HEK293 (cell line): Measurements from ENCODE around the gene ST6GALNAC1.
A peak's percentile ranks its signal among the peaks of the same experiment; 100 is the strongest.

Source experiments
- CTCF ChIA-PET: fragments of 350-600 bp; formaldehyde crosslinking; extraction: SDS; loops from one replicate; lab custom pipeline; 2021; ENCODE audit warnings: antibody characterized with exemption; lab: Yijun Ruan, JAX
- POLR2A ChIA-PET: fragments of 300-600 bp; formaldehyde crosslinking; extraction: SDS; loops from one replicate; lab custom pipeline; 2020; ENCODE audit warnings: antibody characterized with exemption, inconsistent platforms; lab: Yijun Ruan, JAX
- H3K27ac ChIP-seq: fragments of 200-500 bp; sonication (Bioruptor generic); 2 replicates; pipeline ENCODE4 v1.5.1; 2014; ENCODE audit warnings: low read depth, low read length, control low read depth, inconsistent platforms; ENCODE audit errors: extremely low read depth
- H3K36me3 ChIP-seq, 2 experiments: fragments of 200-500 bp in 1 of 2; sonication (Bioruptor generic) in 1 of 2; 1 replicate in 1 of 2; 2 replicates in 1 of 2; pipeline ENCODE4 v1.5.1; 2014 to 2017; ENCODE audit warnings: inconsistent platforms in 2 of 2, low read length in 2 of 2; ENCODE audit not compliant: control insufficient read depth in 2 of 2, insufficient read depth in 1 of 2
- H3K4me1 ChIP-seq: fragments of 200-500 bp; sonication (Bioruptor generic); 2 replicates; pipeline ENCODE4 v1.5.1; 2014; ENCODE audit warnings: mild to moderate bottlenecking, low read length, inconsistent platforms; ENCODE audit not compliant: control insufficient read depth, insufficient read depth
- H3K4me3 ChIP-seq: 2 replicates; pipeline ENCODE4 v1.5.1; 2011; ENCODE audit warnings: low read depth, mild to moderate bottlenecking, control low read depth, low read length, moderate library complexity
- H3K9me3 ChIP-seq: fragments of 200-500 bp; sonication (Bioruptor generic); 2 replicates; pipeline ENCODE4 v1.5.1; 2014; ENCODE audit warnings: low read depth, low read length, inconsistent platforms; ENCODE audit not compliant: control insufficient read depth, insufficient read depth
- FEZF1 ChIP-seq: fragments of 450-650 bp; formaldehyde crosslinking; IDR thresholded peaks from 2 replicates; pipeline ENCODE4 v1.5.1; 2016; ENCODE audit warnings: missing biosample characterization, missing genetic modification characterization
- IKZF3 ChIP-seq: fragments of 450-650 bp; IDR thresholded peaks from 2 replicates; pipeline ENCODE4 v1.5.0; 2018; ENCODE audit warnings: missing biosample characterization, mild to moderate bottlenecking, missing genetic modification characterization, moderate library complexity
- KLF16 ChIP-seq: fragments of 450-650 bp; formaldehyde crosslinking; IDR thresholded peaks from 2 replicates; pipeline ENCODE4 v1.5.1; 2017; ENCODE audit warnings: missing biosample characterization, missing genetic modification characterization
- RBAK ChIP-seq: fragments of 450-650 bp; formaldehyde crosslinking; IDR thresholded peaks from 2 replicates; pipeline ENCODE4 v1.5.1; 2016; ENCODE audit warnings: missing biosample characterization, missing genetic modification characterization
- SP2 ChIP-seq: fragments of 450-650 bp; formaldehyde crosslinking; IDR thresholded peaks from 2 replicates; pipeline ENCODE4 v1.5.1; 2016; ENCODE audit warnings: missing biosample characterization, missing genetic modification characterization
- SP7 ChIP-seq: fragments of 450-650 bp; formaldehyde crosslinking; IDR thresholded peaks from 2 replicates; pipeline ENCODE4 v1.5.1; 2016; ENCODE audit warnings: missing biosample characterization, missing genetic modification characterization
- YY2 ChIP-seq: fragments of 450-650 bp; formaldehyde crosslinking; IDR thresholded peaks from 2 replicates; pipeline ENCODE4 v1.5.1; 2016; ENCODE audit warnings: missing biosample characterization, missing genetic modification characterization
- ZFP41 ChIP-seq: fragments of 450-650 bp; formaldehyde crosslinking; IDR thresholded peaks from 2 replicates; pipeline ENCODE4 v1.5.1; 2016; ENCODE audit warnings: missing biosample characterization, missing genetic modification characterization, borderline replicate concordance
- ZNF169 ChIP-seq: fragments of 450-650 bp; formaldehyde crosslinking; IDR thresholded peaks from 2 replicates; pipeline ENCODE4 v1.5.1; 2016; ENCODE audit warnings: missing biosample characterization, missing genetic modification characterization
- ZNF184 ChIP-seq: fragments of 450-650 bp; IDR thresholded peaks from 2 replicates; pipeline ENCODE4 v1.5.1; 2018; ENCODE audit warnings: missing biosample characterization, mild to moderate bottlenecking, missing genetic modification characterization
- ZNF214 ChIP-seq: fragments of 450-650 bp; formaldehyde crosslinking; IDR thresholded peaks from 2 replicates; pipeline ENCODE4 v1.5.1; 2017; ENCODE audit warnings: missing biosample characterization, mild to moderate bottlenecking, missing genetic modification characterization, borderline replicate concordance
- ZNF223 ChIP-seq: fragments of 450-650 bp; formaldehyde crosslinking; IDR thresholded peaks from 2 replicates; pipeline ENCODE4 v1.5.1; 2016; ENCODE audit warnings: missing biosample characterization, missing genetic modification characterization
- ZNF24 ChIP-seq: fragments of 450-650 bp; formaldehyde crosslinking; IDR thresholded peaks from 2 replicates; pipeline ENCODE4 v1.5.1; 2016; ENCODE audit warnings: missing biosample characterization, missing genetic modification characterization
- ZNF366 ChIP-seq: fragments of 450-650 bp; formaldehyde crosslinking; conservative IDR thresholded peaks from 2 replicates; pipeline ENCODE4 v1.5.1; 2016; ENCODE audit warnings: missing biosample characterization, missing genetic modification characterization
- ZNF48 ChIP-seq: fragments of 450-650 bp; formaldehyde crosslinking; IDR thresholded peaks from 2 replicates; pipeline ENCODE4 v1.5.1; 2016; ENCODE audit warnings: missing biosample characterization, missing genetic modification characterization
- ZNF514 ChIP-seq: fragments of 450-650 bp; formaldehyde crosslinking; IDR thresholded peaks from 2 replicates; pipeline ENCODE4 v1.5.1; 2016; ENCODE audit warnings: missing biosample characterization, missing genetic modification characterization
- ZNF521 ChIP-seq: fragments of 450-650 bp; formaldehyde crosslinking; IDR thresholded peaks from 2 replicates; pipeline ENCODE4 v1.5.1; 2017; ENCODE audit warnings: missing biosample characterization, mild to moderate bottlenecking, missing genetic modification characterization
- ZNF600 ChIP-seq: fragments of 450-650 bp; formaldehyde crosslinking; IDR thresholded peaks from 2 replicates; pipeline ENCODE4 v1.5.1; 2016; ENCODE audit warnings: missing biosample characterization, missing genetic modification characterization
- ZNF776 ChIP-seq: fragments of 450-650 bp; formaldehyde crosslinking; IDR thresholded peaks from 2 replicates; pipeline ENCODE4 v1.5.0; 2017; ENCODE audit warnings: missing biosample characterization, missing genetic modification characterization, borderline replicate concordance
- ZNF830 ChIP-seq: fragments of 450-650 bp; IDR thresholded peaks from 2 replicates; pipeline ENCODE4 v1.5.0; 2018; ENCODE audit warnings: missing biosample characterization, missing genetic modification characterization, low read depth, mild to moderate bottlenecking, moderate library complexity
- ZSCAN16 ChIP-seq: fragments of 450-650 bp; formaldehyde crosslinking; IDR thresholded peaks from 2 replicates; pipeline ENCODE4 v1.5.1; 2016; ENCODE audit warnings: missing biosample characterization, missing genetic modification characterization
- TF ChIP-seq, protein P1 (sequence below): fragments of 450-650 bp; formaldehyde crosslinking; IDR thresholded peaks from 2 replicates; pipeline ENCODE4 v1.5.1; 2016; ENCODE audit warnings: missing biosample characterization, missing genetic modification characterization
- TF ChIP-seq, protein P2 (sequence below): fragments of 450-650 bp; formaldehyde crosslinking; IDR thresholded peaks from 2 replicates; pipeline ENCODE4; 2016; ENCODE audit warnings: missing biosample characterization, missing genetic modification characterization
- TF ChIP-seq, protein P3 (sequence below): fragments of 450-650 bp; formaldehyde crosslinking; IDR thresholded peaks from 2 replicates; pipeline ENCODE4 v1.5.1; 2017; ENCODE audit warnings: missing biosample characterization, missing genetic modification characterization
- TF ChIP-seq, protein P4 (sequence below): sonication (generic); formaldehyde crosslinking; IDR thresholded peaks from 2 replicates; pipeline ENCODE4 v1.8.1; 2022; ENCODE audit warnings: mild to moderate bottlenecking, moderate library complexity, missing genetic modification reagents
- TF ChIP-seq, protein P5 (sequence below): fragments of 450-650 bp; formaldehyde crosslinking; IDR thresholded peaks from 2 replicates; pipeline ENCODE4 v1.5.1; 2016; ENCODE audit warnings: missing biosample characterization, missing genetic modification characterization
- TF ChIP-seq, protein P6 (sequence below): fragments of 450-650 bp; formaldehyde crosslinking; IDR thresholded peaks from 2 replicates; pipeline ENCODE4 v1.5.1; 2016; ENCODE audit warnings: missing biosample characterization, missing genetic modification characterization, low read depth

ST6GALNAC1 gene

DNA sequence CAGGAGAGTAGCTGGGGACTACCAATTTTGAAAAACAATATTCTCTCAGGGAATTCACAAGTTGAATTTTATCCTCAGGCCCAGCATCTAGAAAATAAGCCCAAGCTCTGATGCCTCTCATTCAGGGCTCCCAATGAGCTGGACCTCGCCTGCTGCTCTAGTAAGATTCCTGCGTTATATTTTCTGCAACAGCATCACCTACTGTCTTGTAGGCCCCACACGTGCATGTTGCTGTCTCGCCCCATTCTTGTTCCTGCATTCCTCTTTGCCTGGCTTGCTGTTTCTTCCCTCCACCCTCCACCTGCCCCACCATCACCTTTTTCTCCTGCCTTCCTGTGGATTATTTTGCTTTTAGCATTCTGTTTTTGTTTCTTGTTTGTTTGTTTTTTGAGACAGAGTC is 49.6 kb downstream of the ST6GALNAC1 start (continued):
- TF ChIP-seq ZNF600 = peak; percentile 21; the same call in 1 of the 2 replicates
- no peak for TF ChIP-seq ZNF184 (tag by site-specific recombination)

DNA sequence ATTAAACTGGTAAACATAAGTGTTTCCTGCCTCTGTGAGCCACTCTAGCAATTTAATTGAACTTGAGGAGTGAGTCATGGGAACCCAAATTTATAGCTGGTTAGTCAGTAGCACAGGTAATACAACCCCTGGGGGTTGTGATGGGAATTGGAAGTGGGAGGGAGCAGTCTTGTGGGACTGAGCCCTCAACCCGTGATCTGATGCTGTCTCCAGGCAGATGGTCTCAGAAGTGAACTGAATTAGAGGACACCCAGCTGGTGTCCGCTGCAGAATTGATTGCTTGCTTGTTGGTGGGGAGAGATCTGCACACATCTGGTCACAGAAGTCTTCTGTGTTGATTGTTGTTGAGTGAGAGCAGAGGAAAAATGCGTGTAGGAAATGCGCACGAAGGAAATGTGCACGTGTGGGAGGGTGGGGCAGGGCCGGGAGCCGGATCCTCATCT is 50.2 kb downstream of the ST6GALNAC1 start:
- Histone ChIP-seq H3K4me3 (no peak overlapping the region), H3K4me1 (peaks cover 6% of the 10 kb centered on the region; the same call in 1 of the 2 replicates), H3K36me3 (no peaks in the 10 kb centered on the region), H3K9me3 (no peaks in the 10 kb centered on the region), H3K27ac (no peak overlapping the region)
- CTCF ChIA-PET = interaction anchor here (0.6 to 2.9 kb wide), 5 partner anchors 25 to 36 kb away, joined by 3 to 13 read pairs (median 3); no protein-coding TSS in a partner anchor
- POLR2A ChIA-PET = interaction anchor here (1.0 kb wide), 1 partner anchor 10 kb away, joined by 3 read pairs; no protein-coding TSS in a partner anchor
- TF ChIP-seq ZNF223 (tag by site-specific recombination) = no peak
- TF ChIP-seq RBAK = no peak
- TF ChIP-seq, protein P1, sequence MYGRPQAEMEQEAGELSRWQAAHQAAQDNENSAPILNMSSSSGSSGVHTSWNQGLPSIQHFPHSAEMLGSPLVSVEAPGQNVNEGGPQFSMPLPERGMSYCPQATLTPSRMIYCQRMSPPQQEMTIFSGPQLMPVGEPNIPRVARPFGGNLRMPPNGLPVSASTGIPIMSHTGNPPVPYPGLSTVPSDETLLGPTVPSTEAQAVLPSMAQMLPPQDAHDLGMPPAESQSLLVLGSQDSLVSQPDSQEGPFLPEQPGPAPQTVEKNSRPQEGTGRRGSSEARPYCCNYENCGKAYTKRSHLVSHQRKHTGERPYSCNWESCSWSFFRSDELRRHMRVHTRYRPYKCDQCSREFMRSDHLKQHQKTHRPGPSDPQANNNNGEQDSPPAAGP (tag by site-specific recombination) = 0 out of 2 replicates have a peak, but pooled peaks have one; percentile 25
- no peak for TF ChIP-seq ZNF214 (tag by site-specific recombination)
- no peak; the same call in 1 of the 2 replicates for TF ChIP-seq IKZF3 (tag by site-specific recombination)
- no peak for TF ChIP-seq FEZF1 (tag by site-specific recombination)
- TF ChIP-seq, protein P2, sequence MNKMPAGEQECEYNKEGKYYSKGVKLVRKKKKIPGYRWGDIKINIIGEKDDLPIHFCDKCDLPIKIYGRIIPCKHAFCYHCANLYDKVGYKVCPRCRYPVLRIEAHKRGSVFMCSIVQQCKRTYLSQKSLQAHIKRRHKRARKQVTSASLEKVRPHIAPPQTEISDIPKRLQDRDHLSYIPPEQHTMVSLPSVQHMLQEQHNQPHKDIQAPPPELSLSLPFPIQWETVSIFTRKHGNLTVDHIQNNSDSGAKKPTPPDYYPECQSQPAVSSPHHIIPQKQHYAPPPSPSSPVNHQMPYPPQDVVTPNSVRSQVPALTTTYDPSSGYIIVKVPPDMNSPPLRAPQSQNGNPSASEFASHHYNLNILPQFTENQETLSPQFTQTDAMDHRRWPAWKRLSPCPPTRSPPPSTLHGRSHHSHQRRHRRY = no peak
- TF ChIP-seq ZNF169 (tag by site-specific recombination) = no peak
- no peak for TF ChIP-seq ZNF830 (tag by site-specific recombination)
- no peak for TF ChIP-seq ZNF521 (tag by site-specific recombination)
- TF ChIP-seq, protein P3, sequence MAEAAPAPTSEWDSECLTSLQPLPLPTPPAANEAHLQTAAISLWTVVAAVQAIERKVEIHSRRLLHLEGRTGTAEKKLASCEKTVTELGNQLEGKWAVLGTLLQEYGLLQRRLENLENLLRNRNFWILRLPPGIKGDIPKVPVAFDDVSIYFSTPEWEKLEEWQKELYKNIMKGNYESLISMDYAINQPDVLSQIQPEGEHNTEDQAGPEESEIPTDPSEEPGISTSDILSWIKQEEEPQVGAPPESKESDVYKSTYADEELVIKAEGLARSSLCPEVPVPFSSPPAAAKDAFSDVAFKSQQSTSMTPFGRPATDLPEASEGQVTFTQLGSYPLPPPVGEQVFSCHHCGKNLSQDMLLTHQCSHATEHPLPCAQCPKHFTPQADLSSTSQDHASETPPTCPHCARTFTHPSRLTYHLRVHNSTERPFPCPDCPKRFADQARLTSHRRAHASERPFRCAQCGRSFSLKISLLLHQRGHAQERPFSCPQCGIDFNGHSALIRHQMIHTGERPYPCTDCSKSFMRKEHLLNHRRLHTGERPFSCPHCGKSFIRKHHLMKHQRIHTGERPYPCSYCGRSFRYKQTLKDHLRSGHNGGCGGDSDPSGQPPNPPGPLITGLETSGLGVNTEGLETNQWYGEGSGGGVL (tag by site-specific recombination) = 0 out of 2 replicates have a peak, but pooled peaks have one; percentile 9
- TF ChIP-seq ZNF514 (tag by site-specific recombination) = no peak
- TF ChIP-seq SP7 = peak; percentile 46; the same call in 1 of the 2 replicates
- no peak for TF ChIP-seq ZSCAN16 (tag by site-specific recombination)
- no peak for TF ChIP-seq ZNF48 (tag by site-specific recombination)
- TF ChIP-seq ZFP41 (tag by site-specific recombination) = no peak
- TF ChIP-seq ZNF24 = no peak
- no peak for TF ChIP-seq ZNF776 (tag by site-specific recombination)
- TF ChIP-seq ZNF366 (tag by site-specific recombination) = peak; percentile 40; the same call in 1 of the 2 replicates
- no peak for TF ChIP-seq SP2
- TF ChIP-seq, protein P4, sequence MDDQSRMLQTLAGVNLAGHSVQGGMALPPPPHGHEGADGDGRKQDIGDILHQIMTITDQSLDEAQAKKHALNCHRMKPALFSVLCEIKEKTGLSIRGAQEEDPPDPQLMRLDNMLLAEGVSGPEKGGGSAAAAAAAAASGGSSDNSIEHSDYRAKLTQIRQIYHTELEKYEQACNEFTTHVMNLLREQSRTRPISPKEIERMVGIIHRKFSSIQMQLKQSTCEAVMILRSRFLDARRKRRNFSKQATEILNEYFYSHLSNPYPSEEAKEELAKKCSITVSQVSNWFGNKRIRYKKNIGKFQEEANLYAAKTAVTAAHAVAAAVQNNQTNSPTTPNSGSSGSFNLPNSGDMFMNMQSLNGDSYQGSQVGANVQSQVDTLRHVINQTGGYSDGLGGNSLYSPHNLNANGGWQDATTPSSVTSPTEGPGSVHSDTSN (CRISPR knock-in tag) = no peak
- TF ChIP-seq KLF16 (tag by site-specific recombination) = no peak
- TF ChIP-seq YY2 (tag by site-specific recombination) = no peak
- TF ChIP-seq, protein P5, sequence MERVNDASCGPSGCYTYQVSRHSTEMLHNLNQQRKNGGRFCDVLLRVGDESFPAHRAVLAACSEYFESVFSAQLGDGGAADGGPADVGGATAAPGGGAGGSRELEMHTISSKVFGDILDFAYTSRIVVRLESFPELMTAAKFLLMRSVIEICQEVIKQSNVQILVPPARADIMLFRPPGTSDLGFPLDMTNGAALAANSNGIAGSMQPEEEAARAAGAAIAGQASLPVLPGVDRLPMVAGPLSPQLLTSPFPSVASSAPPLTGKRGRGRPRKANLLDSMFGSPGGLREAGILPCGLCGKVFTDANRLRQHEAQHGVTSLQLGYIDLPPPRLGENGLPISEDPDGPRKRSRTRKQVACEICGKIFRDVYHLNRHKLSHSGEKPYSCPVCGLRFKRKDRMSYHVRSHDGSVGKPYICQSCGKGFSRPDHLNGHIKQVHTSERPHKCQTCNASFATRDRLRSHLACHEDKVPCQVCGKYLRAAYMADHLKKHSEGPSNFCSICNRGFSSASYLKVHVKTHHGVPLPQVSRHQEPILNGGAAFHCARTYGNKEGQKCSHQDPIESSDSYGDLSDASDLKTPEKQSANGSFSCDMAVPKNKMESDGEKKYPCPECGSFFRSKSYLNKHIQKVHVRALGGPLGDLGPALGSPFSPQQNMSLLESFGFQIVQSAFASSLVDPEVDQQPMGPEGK (tag by site-specific recombination) = 0 out of 2 replicates have a peak, but pooled peaks have one; percentile 24
- TF ChIP-seq, protein P6, sequence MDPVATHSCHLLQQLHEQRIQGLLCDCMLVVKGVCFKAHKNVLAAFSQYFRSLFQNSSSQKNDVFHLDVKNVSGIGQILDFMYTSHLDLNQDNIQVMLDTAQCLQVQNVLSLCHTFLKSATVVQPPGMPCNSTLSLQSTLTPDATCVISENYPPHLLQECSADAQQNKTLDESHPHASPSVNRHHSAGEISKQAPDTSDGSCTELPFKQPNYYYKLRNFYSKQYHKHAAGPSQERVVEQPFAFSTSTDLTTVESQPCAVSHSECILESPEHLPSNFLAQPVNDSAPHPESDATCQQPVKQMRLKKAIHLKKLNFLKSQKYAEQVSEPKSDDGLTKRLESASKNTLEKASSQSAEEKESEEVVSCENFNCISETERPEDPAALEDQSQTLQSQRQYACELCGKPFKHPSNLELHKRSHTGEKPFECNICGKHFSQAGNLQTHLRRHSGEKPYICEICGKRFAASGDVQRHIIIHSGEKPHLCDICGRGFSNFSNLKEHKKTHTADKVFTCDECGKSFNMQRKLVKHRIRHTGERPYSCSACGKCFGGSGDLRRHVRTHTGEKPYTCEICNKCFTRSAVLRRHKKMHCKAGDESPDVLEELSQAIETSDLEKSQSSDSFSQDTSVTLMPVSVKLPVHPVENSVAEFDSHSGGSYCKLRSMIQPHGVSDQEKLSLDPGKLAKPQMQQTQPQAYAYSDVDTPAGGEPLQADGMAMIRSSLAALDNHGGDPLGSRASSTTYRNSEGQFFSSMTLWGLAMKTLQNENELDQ (tag by site-specific recombination) = no peak
